T-helper 2 cell (primary cell): ENCODE data around the gene ATP6V1G2.
A peak's percentile ranks its signal among the peaks of the same experiment; 100 is the strongest.

Experiments used
- DNase-seq, 5 experiments: peaks; one replicate each; pipeline versions ENCODE4 v3.0.0 to v3.0.0-alpha.2; 2012 to 2022

Gene ATP6V1G2

DNA sequence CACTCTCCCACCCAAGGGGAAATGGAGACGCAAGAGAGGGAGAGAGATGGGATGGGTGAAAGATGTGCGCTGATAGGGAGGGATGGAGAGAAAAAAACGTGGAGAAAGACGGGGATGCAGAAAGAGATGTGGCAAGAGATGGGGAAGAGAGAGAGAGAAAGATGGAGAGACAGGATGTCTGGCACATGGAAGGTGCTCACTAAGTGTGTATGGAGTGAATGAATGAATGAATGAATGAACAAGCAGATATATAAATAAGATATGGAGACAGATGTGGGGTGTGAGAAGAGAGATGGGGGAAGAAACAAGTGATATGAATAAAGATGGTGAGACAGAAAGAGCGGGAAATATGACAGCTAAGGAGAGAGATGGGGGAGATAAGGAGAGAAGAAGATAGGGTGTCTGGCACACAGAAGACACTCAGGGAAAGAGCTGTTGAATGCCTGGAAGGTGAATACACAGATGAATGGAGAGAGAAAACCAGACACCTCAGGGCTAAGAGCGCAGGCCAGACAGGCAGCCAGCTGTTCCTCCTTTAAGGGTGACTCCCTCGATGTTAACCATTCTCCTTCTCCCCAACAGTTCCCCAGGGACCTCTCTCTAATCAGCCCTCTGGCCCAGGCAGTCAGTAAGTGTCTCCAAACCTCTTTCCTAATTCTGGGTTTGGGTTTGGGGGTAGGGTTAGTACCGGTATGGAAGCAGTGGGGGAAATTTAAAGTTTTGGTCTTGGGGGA lies 29.7 kb upstream of the ATP6V1G2 start:
- DNase-seq: peak in 1 of 5 experiments; percentile 45

DNA sequence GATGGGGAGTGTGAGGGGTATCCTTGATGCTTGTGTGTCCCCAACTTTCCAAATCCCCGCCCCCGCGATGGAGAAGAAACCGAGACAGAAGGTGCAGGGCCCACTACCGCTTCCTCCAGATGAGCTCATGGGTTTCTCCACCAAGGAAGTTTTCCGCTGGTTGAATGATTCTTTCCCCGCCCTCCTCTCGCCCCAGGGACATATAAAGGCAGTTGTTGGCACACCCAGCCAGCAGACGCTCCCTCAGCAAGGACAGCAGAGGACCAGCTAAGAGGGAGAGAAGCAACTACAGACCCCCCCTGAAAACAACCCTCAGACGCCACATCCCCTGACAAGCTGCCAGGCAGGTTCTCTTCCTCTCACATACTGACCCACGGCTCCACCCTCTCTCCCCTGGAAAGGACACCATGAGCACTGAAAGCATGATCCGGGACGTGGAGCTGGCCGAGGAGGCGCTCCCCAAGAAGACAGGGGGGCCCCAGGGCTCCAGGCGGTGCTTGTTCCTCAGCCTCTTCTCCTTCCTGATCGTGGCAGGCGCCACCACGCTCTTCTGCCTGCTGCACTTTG lies 29.0 kb upstream of the ATP6V1G2 start, which contains the start of gene TNF:
Gene TNF, plus strand, starts transcription at position 231 of the 567 bp plus-strand sequence. Its CDS starts 177 bp downstream, at position 408.
- peak; percentile 48 to 80 (median 70) for DNase-seq

DNA sequence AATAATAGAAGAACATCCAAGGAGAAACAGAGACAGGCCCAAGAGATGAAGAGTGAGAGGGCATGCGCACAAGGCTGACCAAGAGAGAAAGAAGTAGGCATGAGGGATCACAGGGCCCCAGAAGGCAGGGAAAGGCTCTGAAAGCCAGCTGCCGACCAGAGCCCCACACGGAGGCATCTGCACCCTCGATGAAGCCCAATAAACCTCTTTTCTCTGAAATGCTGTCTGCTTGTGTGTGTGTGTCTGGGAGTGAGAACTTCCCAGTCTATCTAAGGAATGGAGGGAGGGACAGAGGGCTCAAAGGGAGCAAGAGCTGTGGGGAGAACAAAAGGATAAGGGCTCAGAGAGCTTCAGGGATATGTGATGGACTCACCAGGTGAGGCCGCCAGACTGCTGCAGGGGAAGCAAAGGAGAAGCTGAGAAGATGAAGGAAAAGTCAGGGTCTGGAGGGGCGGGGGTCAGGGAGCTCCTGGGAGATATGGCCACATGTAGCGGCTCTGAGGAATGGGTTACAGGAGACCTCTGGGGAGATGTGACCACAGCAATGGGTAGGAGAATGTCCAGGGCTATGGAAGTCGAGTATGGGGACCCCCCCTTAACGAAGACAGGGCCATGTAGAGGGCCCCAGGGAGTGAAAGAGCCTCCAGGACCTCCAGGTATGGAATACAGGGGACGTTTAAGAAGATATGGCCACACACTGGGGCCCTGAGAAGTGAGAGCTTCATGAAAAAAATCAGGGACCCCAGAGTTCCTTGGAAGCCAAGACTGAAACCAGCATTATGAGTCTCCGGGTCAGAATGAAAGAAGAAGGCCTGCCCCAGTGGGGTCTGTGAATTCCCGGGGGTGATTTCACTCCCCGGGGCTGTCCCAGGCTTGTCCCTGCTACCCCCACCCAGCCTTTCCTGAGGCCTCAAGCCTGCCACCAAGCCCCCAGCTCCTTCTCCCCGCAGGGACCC lies 28.0 kb upstream of the ATP6V1G2 start:
- DNase-seq: no peak

DNA sequence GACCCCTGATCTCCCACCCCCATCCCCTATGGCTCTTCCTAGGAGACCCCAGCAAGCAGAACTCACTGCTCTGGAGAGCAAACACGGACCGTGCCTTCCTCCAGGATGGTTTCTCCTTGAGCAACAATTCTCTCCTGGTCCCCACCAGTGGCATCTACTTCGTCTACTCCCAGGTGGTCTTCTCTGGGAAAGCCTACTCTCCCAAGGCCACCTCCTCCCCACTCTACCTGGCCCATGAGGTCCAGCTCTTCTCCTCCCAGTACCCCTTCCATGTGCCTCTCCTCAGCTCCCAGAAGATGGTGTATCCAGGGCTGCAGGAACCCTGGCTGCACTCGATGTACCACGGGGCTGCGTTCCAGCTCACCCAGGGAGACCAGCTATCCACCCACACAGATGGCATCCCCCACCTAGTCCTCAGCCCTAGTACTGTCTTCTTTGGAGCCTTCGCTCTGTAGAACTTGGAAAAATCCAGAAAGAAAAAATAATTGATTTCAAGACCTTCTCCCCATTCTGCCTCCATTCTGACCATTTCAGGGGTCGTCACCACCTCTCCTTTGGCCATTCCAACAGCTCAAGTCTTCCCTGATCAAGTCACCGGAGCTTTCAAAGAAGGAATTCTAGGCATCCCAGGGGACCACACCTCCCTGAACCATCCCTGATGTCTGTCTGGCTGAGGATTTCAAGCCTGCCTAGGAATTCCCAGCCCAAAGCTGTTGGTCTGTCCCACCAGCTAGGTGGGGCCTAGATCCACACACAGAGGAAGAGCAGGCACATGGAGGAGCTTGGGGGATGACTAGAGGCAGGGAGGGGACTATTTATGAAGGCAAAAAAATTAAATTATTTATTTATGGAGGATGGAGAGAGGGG lies 27.1 kb upstream of the ATP6V1G2 start:
- no peak for DNase-seq

DNA sequence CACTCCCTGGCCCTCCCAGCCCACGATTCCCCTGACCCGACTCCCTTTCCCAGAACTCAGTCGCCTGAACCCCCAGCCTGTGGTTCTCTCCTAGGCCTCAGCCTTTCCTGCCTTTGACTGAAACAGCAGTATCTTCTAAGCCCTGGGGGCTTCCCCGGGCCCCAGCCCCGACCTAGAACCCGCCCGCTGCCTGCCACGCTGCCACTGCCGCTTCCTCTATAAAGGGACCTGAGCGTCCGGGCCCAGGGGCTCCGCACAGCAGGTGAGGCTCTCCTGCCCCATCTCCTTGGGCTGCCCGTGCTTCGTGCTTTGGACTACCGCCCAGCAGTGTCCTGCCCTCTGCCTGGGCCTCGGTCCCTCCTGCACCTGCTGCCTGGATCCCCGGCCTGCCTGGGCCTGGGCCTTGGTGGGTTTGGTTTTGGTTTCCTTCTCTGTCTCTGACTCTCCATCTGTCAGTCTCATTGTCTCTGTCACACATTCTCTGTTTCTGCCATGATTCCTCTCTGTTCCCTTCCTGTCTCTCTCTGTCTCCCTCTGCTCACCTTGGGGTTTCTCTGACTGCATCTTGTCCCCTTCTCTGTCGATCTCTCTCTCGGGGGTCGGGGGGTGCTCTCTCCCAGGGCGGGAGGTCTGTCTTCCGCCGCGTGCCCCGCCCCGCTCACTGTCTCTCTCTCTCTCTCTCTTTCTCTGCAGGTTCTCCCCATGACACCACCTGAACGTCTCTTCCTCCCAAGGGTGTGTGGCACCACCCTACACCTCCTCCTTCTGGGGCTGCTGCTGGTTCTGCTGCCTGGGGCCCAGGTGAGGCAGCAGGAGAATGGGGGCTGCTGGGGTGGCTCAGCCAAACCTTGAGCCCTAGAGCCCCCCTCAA lies 25.9 kb upstream of the ATP6V1G2 start, which contains the start of gene LTA:
Gene LTA, plus strand, starts transcription at position 249 of the 871 bp plus-strand sequence. Its CDS starts 454 bp downstream, at position 703.
- peak; percentile 56 to 78 (median 74) for DNase-seq

DNA sequence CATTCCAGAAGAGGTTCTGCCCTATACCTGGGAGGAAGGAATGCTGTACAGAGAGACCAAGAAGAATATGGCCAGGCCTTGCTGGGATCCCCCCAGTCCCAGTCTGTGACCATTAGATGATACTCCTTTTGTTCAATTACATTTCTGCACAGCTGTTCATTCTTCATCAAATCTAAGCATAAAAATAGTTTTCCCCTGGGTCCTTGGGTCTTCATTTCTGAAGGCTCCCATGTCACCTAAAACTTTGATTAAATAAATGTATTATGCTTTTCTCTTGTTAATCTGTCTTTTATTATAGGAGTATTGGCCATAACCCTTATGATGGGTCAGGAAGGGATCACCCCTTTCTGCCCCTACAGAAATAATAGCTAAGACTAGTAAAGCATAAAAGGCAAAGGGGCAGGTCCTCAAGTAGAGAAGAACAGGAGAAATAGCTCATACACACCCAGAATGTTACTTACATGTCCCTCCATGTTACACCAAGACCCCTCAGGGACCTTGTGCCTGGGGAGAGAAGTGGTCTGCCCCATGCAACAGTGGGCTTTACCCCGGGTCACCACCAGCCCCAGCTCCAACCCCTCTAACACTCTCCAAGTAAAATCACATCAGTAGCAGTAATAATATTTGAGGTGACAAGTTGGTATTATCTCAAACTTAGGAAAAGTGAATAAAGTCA lies 23.6 kb upstream of the ATP6V1G2 start:
- no peak for DNase-seq

DNA sequence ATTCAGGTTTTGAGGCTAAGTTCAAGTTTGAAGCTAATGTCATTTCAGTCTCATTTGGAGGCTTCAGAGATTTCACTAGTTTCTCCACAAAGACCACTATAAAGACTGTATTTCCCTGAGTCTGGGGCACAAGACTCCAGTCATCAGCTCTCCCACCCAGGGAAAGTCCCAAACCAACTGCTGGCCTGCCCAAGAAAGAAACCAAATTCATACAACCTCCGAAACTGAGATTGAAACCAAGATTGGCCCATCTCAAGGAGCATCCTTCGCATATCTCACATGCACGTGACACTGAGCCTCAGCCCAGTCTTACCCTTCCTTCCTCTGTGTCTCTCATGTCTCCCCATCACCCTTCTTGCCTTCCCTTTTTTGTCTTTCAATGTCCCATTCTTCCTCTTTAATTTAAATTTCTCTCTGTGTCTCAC lies 22.1 kb upstream of the ATP6V1G2 start:
- peak; percentile 20 to 95 (median 68) for DNase-seq

DNA sequence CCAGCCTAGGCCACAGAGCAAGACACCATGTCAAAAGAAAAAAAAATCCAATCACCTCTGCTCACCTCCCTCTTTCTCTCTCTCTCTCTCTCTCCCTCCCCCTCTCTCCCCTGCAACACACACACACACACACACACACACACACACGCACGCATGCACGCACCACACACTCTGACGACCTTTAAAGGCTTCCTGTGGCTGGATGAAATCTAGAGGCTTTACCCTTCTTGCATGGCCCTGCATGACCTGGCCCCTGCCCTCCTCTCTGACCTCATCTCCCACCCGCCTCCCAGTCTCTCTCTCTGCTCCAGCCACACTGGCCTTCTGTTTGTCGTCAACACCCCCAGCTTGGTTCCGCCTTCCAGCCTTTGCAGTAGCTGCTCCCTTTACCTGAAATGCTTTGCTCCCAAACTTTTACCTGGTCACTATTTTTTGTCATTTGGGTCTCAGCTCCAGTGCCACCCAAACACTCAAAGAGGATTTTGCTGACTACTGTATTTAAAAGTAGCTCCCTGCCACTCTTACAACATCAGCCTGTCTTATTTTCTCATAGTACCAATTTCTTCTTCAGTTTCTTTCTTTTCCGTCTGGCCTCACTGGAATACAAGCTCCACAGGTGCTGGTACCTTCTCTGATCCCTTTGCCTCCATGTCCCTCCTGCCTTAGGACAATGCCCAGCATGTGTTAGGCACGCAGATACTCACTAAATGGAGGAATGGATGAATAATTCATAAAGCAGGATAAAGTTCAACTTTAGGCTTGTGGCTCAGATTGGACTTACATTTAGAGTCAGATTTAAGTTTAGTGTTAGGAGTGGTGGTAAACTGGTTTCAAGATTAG lies 21.3 kb upstream of the ATP6V1G2 start:
- peak in 1 of 5 experiments; percentile 88 for DNase-seq

DNA sequence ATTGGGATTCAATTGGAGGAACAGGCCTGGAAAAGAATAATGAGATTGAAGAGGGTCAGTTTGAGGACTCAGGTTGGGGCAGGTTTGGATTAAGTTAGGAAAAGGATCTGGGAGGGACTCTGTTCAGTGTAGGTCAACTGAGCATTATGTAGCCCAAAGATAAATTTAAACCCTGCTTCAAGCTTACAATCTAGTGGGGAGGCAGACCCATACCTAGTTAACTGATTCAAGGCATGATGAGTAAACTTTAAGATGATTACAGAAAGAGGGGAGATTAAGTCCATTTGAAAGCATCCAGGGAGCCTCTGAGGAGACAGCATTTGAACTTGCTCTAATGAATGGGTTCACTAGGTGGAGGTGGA lies 14.3 kb upstream of the ATP6V1G2 start:
- no peak for DNase-seq

DNA sequence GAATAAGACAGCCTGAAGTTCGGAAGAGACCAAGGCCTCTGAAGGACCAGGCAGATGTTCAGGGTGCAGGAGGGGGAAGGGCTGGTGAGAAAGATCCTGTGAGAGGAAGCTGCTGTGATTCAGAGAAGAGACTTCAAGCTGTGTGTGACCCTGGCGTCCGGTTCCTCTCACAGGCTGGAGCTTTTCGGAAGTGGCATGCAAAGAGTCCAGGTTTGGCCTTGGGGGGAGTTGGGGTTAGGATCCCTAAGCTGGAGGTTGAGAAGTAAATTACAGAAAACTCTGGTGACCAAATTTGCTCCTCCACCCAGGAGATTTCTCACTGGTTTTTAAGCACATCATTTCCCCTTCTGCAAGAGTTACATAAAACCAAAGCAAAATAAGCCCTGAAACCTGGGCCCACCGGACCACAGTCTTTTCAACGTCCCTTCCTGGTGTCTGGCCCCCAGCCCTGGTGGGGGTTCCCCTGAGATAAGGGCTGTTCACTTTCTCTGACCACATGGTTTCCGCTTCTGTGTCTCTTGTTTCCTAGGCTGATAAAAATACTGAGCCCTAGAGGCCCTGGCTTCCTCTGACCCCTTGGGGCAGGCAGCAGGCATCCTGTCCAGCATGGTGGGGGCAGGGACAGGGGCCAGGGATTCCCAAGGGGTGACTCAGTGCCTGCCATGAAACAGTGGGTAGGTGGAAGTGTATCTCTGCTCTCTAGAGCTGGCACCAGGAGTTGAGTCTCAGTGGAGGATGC lies 13.7 kb upstream of the ATP6V1G2 start:
- peak in 2 of 5 experiments; percentile 41 to 73 for DNase-seq

DNA sequence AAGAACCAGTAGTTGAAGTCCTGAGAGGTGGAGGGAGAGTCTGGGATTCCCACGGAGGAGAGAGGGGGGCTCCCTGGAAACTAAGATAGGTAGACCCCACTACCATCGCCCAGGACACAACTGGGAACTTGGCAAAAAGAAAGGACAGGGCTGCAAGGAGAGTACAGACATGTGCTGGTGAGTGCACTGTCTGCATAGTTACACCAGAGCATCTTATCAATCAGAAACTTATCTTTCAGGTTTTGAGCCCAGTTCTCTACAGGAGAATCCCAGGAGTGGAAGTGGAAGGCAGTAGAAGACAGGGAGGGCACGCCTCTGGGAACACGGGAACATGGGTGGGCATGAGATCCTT lies 13.2 kb upstream of the ATP6V1G2 start:
- DNase-seq: no peak

DNA sequence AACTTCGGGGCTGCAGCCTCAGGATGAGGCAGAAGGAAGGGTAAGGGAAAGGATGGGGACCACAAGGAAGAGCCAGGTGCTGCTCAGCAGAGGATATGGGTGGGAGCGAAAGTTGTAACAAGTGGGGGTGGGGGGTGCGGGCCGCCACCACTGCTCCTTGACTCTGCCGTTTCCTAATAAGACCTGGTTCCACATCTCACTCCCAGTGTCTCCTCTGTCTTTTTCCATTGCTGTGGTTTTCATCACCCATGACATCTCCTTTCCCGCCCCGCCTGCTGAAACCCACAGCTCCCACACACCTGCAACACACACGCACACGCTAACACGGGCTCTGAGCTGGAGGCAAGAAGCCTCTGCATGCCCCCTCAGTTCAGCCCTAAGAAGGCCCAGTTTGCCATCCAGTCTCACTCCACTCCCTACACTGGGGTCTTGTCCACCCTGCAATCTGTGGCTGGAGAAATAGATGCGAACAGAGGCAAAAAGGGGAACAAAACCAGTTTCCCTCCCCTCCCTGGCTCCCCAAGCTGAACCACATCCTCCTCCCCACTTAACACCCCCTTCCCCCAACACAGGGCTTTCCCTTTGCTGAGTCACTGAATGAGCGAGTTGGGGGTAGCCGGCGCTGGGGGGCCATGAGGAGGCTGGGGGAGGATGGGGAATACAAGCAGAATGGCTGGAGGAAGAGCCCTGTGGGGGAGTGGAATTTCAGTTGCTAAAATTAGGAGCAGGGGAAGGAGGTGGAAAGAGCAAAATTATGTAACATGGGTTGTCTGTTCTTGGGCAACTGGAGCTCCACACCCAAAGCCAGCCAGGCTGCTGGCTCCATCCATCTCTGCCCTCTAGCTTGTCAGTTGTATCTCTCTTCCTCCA lies 12.5 kb upstream of the ATP6V1G2 start:
- DNase-seq: peak; percentile 25 to 77 (median 62)

DNA sequence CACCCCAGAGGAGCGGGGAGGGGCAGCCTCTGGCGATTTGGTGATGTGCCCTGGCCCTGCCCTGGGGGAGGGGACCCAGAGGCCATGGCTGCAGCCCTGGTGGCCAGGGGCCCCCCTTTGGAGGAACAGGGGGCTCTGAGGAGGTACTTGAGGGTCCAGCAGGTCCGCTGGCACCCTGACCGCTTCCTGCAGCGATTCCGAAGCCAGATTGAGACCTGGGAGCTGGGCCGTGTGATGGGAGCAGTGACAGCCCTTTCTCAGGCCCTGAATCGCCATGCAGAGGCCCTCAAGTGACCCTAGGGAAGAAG lies 11.9 kb upstream of the ATP6V1G2 start:
- no peak for DNase-seq

DNA sequence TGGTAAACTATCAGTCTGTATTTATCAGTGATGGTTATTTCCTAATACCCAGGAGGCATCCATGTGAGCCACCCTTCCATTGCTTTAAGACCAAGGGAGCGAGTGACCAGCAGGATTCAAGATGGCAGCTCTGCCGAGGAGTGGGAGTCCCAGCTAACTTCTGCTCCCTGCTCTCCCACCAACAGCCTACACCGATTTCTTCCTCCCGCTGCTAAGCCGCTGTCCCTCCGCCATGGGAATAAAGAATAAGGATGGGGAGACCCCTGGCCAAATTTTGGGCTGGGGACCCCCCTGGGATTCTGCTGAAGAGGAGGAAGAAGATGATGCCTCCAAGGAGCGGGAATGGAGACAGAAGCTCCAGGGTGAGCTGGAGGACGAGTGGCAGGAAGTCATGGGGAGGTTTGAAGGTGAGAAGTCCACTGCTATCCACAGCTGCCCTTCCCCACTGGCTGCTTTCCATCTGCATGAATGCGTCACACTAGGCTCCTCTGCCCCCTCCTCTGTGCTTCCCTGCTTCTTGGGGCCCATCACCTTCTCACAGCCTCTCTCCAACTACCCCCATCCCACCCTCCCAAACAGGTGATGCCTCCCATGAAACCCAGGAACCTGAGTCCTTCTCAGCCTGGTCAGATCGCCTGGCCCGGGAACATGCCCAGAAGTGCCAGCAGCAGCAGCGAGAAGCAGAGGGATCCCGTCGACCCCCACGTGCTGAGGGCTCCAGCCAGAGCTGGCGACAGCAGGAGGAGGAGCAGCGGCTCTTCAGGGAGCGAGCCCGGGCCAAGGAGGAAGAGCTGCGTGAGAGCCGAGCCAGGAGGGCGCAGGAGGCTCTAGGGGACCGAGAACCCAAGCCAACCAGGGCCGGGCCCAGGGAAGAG lies 11.3 kb upstream of the ATP6V1G2 start:
- DNase-seq: no peak

DNA sequence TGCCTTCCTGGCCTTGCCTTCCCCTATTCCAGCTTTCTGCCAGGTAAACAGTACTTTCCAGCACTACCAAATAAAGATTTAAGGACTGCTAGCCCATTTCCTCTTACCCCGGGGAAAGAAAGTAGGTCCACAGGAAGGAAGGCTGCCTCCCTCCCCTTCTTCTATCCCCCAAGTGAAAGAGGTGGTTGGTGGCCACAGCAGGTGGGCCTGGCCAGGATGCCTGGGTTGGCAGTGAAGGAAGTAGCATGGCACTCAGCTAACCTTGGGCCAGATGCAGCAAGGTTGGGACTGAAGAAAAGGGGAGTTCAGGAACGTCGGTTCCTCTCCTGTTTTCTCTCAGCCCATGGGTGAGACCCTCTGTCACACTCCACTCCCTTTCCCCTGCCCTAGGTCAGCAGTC lies 9.9 kb upstream of the ATP6V1G2 start:
- peak in 1 of 5 experiments; percentile 59 for DNase-seq

DNA sequence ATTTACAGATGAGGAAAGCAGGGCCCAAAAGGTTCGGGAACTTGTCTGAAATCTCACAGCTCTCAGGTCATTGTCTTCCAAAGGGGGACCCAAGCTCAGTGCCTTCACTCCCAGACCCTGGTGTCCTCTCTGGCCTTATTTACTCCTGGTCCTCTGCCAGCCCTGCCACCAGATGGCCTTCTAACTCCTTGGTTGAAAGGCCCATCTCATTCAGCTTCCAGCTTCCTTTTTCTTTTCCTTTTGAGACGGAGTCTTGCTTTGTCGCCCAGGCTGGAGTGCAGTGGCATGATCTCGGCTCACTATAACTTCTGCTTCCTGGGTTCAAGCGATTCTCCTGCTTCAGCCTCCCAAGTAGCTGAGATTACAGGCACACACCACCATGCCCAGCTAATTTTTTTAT lies 5.0 kb upstream of the ATP6V1G2 start:
- peak in 4 of 5 experiments; percentile 49 to 70 (median 57) for DNase-seq

DNA sequence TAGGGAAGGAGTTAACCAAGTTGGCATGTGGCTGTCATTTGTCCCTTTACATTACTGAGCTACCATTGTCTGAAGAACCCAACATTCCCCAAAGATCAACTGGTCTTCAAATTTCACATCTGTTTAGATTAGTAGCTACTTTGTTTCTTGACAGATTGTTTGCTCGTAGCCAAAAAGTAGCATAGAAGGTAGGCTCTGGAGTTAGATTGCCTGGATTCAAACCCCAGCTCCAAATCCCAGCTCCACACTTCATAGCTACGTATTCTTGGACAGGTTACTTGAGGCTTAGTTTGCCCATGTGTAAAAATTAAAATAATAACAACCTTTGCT lies 2.1 kb upstream of the ATP6V1G2 start:
- no peak for DNase-seq
